ENCODE data around the gene GPR65. TPM values are rescaled to one million over a fixed set of nuclear protein-coding genes. Genes with fewer than 3 reads are reported as not detected.

Gene GPR65
- total and polyA plus RNA-seq, 2 experiments from 2014 or later: not detected

- no peak for ATAC-seq
- no peaks in the 10 kb centered on the region for H3K9me3 Mint-ChIP-seq
- no peak for DNase-seq (ENCODE audit: low spot score)
- Histone ChIP-seq H3K4me3 (no peak overlapping the region), H4K20me1 (replicated peaks; ENCODE audit: insufficient read depth) (no peaks in the 10 kb centered on the region), H3K9me2 (ENCODE audit: insufficient read depth) (no peaks in the 10 kb centered on the region), H3K79me2 (replicated peaks; ENCODE audit: insufficient read depth) (no peaks in the 10 kb centered on the region), H3F3A (replicated peaks; ENCODE audit: low read depth) (no peaks in the 10 kb centered on the region), H3K27me3 (ENCODE audit: insufficient read depth) (no peaks in the 10 kb centered on the region), H3K4me2 (no peak overlapping the region), H2AFZ (no peak overlapping the region), H3K4me1 (ENCODE audit: insufficient read depth) (no peaks in the 10 kb centered on the region), H3K27ac (ENCODE audit: low read depth) (no peak overlapping the region), H3K36me3 (ENCODE audit: insufficient read depth) (no peaks in the 10 kb centered on the region)
- no peaks in the 10 kb centered on the region for H3K27me3 Mint-ChIP-seq (ENCODE audit: insufficient read depth, low read depth, poor library complexity)
- H3K27ac Mint-ChIP-seq: no peak overlapping the region
- no peaks in the 10 kb centered on the region for H3K4me1 Mint-ChIP-seq
- no peaks in the 10 kb centered on the region for H3K36me3 Mint-ChIP-seq (ENCODE audit: low read depth)
- H3K4me3 Mint-ChIP-seq: no peak overlapping the region
- TF ChIP-seq JUNB (IDR thresholded peaks at IDR 0.05; ENCODE audit: unreplicated experiment) (no peak), ZNF331 (CRISPR knock-in tag; IDR thresholded peaks at IDR 0.05; ENCODE audit: low read depth) (no peak), EZH2phosphoT487 (IDR thresholded peaks at IDR 0.05; ENCODE audit: unreplicated experiment) (no peak), NANOG (IDR thresholded peaks at IDR 0.05; ENCODE audit: borderline replicate concordance) (no peak), STAT1 (IDR thresholded peaks at IDR 0.05; ENCODE audit: unreplicated experiment) (no peak), ZNF114 (CRISPR knock-in tag; IDR thresholded peaks at IDR 0.05) (no peak), POLR2AphosphoS5 (IDR thresholded peaks at IDR 0.05; ENCODE audit: low read depth) (no peak), ETS1 (IDR thresholded peaks at IDR 0.05) (no peak)
- TF ChIP-seq, protein P1, sequence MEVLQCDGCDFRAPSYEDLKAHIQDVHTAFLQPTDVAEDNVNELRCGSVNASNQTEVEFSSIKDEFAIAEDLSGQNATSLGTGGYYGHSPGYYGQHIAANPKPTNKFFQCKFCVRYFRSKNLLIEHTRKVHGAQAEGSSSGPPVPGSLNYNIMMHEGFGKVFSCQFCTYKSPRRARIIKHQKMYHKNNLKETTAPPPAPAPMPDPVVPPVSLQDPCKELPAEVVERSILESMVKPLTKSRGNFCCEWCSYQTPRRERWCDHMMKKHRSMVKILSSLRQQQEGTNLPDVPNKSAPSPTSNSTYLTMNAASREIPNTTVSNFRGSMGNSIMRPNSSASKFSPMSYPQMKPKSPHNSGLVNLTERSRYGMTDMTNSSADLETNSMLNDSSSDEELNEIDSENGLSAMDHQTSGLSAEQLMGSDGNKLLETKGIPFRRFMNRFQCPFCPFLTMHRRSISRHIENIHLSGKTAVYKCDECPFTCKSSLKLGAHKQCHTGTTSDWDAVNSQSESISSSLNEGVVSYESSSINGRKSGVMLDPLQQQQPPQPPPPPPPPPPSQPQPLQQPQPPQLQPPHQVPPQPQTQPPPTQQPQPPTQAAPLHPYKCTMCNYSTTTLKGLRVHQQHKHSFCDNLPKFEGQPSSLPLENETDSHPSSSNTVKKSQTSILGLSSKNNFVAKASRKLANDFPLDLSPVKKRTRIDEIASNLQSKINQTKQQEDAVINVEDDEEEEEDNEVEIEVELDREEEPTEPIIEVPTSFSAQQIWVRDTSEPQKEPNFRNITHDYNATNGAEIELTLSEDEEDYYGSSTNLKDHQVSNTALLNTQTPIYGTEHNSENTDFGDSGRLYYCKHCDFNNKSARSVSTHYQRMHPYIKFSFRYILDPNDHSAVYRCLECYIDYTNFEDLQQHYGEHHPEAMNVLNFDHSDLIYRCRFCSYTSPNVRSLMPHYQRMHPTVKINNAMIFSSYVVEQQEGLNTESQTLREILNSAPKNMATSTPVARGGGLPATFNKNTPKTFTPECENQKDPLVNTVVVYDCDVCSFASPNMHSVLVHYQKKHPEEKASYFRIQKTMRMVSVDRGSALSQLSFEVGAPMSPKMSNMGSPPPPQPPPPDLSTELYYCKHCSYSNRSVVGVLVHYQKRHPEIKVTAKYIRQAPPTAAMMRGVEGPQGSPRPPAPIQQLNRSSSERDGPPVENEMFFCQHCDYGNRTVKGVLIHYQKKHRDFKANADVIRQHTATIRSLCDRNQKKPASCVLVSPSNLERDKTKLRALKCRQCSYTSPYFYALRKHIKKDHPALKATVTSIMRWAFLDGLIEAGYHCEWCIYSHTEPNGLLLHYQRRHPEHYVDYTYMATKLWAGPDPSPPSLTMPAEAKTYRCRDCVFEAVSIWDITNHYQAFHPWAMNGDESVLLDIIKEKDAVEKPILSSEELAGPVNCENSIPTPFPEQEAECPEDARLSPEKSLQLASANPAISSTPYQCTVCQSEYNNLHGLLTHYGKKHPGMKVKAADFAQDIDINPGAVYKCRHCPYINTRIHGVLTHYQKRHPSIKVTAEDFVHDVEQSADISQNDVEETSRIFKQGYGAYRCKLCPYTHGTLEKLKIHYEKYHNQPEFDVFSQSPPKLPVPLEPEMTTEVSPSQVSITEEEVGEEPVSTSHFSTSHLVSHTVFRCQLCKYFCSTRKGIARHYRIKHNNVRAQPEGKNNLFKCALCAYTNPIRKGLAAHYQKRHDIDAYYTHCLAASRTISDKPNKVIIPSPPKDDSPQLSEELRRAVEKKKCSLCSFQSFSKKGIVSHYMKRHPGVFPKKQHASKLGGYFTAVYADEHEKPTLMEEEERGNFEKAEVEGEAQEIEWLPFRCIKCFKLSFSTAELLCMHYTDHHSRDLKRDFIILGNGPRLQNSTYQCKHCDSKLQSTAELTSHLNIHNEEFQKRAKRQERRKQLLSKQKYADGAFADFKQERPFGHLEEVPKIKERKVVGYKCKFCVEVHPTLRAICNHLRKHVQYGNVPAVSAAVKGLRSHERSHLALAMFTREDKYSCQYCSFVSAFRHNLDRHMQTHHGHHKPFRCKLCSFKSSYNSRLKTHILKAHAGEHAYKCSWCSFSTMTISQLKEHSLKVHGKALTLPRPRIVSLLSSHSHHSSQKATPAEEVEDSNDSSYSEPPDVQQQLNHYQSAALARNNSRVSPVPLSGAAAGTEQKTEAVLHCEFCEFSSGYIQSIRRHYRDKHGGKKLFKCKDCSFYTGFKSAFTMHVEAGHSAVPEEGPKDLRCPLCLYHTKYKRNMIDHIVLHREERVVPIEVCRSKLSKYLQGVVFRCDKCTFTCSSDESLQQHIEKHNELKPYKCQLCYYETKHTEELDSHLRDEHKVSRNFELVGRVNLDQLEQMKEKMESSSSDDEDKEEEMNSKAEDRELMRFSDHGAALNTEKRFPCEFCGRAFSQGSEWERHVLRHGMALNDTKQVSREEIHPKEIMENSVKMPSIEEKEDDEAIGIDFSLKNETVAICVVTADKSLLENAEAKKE (CRISPR knock-in tag; IDR thresholded peaks at IDR 0.05): no peak
- TF ChIP-seq, protein P2, sequence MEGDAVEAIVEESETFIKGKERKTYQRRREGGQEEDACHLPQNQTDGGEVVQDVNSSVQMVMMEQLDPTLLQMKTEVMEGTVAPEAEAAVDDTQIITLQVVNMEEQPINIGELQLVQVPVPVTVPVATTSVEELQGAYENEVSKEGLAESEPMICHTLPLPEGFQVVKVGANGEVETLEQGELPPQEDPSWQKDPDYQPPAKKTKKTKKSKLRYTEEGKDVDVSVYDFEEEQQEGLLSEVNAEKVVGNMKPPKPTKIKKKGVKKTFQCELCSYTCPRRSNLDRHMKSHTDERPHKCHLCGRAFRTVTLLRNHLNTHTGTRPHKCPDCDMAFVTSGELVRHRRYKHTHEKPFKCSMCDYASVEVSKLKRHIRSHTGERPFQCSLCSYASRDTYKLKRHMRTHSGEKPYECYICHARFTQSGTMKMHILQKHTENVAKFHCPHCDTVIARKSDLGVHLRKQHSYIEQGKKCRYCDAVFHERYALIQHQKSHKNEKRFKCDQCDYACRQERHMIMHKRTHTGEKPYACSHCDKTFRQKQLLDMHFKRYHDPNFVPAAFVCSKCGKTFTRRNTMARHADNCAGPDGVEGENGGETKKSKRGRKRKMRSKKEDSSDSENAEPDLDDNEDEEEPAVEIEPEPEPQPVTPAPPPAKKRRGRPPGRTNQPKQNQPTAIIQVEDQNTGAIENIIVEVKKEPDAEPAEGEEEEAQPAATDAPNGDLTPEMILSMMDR (conservative IDR thresholded peaks at IDR 0.05; ENCODE audit: low read depth in 2 of 2): no peak
- TF ChIP-seq, protein P3, sequence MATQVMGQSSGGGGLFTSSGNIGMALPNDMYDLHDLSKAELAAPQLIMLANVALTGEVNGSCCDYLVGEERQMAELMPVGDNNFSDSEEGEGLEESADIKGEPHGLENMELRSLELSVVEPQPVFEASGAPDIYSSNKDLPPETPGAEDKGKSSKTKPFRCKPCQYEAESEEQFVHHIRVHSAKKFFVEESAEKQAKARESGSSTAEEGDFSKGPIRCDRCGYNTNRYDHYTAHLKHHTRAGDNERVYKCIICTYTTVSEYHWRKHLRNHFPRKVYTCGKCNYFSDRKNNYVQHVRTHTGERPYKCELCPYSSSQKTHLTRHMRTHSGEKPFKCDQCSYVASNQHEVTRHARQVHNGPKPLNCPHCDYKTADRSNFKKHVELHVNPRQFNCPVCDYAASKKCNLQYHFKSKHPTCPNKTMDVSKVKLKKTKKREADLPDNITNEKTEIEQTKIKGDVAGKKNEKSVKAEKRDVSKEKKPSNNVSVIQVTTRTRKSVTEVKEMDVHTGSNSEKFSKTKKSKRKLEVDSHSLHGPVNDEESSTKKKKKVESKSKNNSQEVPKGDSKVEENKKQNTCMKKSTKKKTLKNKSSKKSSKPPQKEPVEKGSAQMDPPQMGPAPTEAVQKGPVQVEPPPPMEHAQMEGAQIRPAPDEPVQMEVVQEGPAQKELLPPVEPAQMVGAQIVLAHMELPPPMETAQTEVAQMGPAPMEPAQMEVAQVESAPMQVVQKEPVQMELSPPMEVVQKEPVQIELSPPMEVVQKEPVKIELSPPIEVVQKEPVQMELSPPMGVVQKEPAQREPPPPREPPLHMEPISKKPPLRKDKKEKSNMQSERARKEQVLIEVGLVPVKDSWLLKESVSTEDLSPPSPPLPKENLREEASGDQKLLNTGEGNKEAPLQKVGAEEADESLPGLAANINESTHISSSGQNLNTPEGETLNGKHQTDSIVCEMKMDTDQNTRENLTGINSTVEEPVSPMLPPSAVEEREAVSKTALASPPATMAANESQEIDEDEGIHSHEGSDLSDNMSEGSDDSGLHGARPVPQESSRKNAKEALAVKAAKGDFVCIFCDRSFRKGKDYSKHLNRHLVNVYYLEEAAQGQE (IDR thresholded peaks at IDR 0.05; ENCODE audit: unreplicated experiment): no peak
Observed at GRCh38 chr14:88008039-88008742, 3.3 kb downstream of the GPR65 start.

Data from GM23338 (cell line).